Forelimb muscle (tissue), 1 donor: ENCODE measurements around the gene F12. TPM values are rescaled to one million over a fixed set of nuclear protein-coding genes. Genes with fewer than 3 reads are reported as not detected.
"Not testable (repeated sequence)": the region's sequence is repeated elsewhere in the genome, so short reads cannot be mapped to it uniquely, and the experiment has no call there.

ENCODE experiments used
- DNase-seq: peaks from one replicate; pipeline ENCODE4 v3.0.0-alpha.2; 2013; ENCODE audit warnings: low read depth
- polyA plus RNA-seq: library from polyadenylated mRNA; unstranded; fragments of 120-200 nt; gene quantifications from one replicate; pipeline ENCODE4 v1.2.1, GENCODE V29; 2013; ENCODE audit not compliant: insufficient read length

Gene F12
- polyA plus RNA-seq, 1 donor, result 0.52 TPM

DNA sequence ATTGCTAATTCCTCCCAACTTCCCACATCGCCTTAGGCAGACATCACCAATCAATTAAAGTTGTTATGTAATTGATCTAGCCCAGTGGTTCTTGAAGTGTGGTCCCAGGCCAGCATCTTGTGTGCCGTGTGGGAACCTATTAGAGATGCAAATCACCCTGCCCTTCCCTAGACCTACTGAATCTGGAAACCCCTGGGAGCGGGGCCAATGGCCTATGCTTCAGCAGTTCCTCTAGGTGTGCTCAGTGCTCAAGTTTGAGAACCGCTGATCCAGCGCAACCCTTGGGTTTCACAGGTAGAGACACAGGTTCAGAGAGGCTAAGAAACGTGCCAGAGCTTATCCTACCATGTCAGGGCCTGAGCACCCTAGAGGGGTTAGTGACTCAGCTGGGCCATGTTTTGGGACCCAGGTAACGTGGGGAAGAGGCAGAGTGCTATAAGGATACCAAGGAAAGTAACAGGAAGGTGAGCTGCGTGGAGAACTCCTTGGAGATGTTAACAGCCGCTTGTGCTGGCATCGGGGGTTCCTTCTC, 20.8 kb downstream of the F12 start:
- DNase-seq, result no peak

DNA sequence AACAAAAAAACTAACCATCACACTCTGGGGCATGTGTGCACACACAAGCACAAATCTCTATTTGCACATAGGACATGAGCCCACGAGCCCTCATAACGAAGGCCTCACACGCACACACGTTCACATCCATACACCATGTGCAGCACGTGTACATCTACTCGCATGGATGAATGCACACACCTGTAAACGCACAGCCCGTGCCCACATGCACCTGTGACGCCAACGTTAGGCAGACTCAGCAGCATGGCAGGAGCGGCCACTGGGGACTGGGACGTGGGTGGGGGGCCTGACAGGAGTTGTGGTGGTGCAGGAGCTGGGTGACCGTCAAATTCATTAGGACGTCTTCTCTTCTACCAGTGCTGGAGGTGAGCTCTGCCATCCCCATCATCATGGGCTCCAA, 22.0 kb downstream of the F12 start:
- DNase-seq, result no peak

DNA sequence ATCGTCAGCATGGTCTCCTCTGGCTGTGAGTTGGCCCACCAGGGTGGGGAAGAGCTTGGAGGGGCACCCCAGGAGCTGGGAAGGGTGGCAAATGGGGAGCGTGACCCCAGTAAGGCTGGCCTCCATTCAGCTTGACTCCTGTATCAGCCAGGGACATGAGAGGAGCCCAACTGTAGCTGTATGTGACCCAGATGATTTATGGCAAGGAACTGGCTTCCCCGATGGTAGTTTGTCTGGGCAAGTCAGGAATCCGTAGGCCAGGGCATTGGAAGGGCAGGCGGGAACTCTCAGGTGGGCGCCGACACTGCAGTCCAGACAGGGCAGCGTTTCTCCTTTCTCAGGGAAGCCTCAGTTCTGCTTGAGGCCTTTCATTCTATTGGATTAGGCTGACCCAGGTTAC, 22.8 kb downstream of the F12 start:
- DNase-seq, result no peak

DNA sequence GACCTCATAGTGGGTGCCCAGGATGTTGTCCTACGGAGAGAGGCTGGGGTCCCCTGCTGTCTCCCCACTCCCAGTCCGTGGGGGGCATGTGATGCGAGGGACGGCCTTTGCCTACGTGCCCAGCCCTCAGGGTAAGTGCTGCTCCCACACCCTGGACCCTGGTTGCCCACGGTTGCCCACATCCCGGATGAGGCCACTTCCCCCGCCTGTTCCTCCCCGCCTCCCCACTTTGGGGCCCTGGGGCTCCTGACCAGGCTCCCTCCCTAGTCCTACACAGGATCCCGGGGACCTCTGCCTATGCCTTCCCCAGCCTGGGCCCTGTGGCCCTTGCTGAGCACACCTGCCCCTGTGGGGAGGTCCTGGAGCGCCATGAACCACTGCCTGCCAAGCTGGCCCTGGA, 23.6 kb downstream of the F12 start:
- DNase-seq, result no peak

DNA sequence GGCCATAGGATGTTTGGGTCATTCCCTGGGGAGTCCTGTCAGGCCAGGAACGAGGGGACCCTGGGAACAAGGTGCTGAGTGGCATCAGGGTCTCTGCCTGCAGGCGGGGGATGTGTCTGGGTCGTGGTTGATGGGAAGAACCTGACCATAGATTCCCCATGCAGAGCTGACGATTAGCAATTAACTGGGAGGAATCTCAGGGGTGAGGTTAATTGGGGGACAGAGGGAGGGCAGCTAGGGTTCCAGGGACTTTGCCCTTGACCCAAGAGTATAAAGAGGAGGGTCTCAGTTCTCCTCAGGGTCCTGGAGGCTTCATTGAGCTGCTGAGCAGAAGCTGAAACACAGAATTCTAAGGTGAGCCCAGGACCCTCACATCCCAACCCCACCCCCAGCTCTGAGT, 25.2 kb downstream of the F12 start, which contains the start of gene SLC34A1:
TSS of gene SLC34A1 (plus strand) at position 301 of the 400 bp plus-strand sequence. CDS start 1,308 bp downstream, outside the sequence.
- DNase-seq, result no peak

DNA sequence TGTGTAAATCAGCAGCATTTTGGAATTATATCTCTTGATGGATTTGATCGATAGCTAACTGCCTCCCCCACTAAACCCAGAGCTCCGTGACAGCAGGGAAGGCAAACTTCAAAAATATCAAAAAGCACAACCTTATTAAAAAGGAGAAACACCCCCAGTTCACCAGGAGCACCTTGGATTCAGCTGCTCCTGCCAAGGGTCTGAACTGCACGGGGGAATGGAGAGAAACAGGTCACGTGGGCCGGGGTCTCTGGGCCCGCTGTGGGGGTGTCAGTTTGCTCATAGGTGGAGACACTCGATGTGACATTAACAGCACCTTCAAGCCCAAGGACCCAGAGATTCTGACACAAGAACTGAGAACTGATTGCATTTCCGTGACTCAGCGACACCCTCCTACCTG, 26.2 kb downstream of the F12 start:
- DNase-seq, result no peak

DNA sequence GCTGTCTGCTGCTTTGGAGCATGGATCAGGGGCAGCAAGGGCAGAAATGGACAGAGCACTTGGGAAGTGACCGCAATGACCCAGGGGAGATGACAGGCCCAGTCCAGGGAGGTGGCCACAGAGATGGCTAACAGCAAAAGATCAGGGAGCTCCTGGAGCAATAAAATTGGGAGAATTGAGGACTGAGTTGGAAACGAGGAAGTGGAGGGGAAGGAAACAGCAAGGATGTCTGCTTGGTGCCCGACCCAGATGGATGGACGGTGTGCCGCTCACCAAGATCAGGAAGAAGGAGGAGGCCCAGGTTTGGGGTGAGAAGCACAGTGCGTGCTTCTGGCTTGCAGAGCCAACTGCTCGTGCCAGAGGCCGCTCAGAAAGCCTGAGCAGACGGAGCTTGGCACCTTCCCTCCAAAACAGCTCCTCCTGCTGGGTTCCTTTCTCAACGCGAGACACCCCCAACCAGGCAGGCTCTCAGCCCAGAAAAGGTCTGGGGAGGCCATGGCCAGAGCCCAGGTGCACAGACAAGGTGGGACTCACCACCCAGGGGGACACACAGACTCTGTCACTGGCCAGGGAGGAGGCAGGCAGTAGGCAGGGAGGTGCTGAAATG, 26.8 kb downstream of the F12 start:
- no peak for DNase-seq

DNA sequence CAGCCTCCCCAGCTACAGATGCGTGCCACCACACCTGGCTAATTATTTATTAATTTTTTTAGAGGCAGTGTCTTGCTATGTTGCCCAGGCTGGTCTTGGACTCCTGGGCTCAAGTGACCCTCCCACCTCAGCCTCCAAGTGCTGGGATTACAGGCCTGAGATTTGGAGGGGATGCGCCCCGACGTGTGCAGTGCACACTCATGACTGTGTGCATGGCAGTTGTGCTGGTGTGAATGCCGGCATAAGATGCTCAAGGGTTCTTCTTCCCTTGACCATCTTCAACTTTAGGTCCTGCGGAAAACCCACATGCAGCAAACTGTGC, 28.6 kb downstream of the F12 start:
- DNase-seq, result no peak

DNA sequence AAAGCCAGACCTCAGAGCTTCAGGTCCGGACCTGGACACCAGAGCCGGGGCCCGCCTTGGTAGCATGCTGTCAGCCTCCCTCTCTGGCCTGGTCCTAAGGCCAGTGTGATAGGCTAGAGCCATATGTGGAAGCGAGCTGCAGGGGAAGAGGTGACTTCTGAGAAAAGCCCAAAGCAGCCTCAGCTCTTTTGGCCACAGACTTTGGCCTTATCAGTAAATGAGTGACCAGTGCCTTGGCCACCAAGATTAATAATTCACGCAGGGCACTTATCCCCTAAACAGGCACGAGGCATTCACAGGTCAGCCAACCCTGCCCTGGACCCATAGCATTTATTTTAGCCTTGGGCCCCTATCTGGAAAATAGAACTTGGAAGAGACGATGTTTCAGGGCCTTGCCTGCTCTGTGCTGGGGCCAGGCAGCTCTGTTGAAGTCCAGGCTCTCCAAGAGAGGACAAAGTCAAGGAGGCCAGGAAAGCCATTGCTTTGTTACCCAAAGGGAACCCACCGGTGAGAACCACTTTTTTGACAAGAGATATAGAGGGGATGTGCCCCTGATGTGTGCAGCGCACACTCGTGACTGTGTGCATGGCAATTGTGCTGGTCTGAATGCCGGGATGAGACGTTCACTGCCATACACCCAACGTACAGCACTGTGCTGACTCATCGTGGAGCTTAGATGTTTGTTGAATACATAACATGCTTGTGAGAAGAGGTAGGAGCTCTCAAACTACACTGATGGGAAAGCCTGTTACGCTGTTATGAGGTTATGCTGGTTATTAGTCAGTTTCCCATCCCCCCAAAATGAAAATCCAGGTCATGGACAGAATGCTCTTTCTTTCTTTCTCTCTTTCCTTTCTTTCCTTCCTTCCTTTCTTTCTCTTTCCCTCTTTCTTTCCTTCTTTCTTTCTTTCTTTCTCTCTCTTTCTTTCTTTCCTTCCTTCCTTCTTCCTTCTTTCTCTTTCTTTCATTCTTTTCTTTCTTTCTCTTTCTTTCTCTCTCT, 30.2 kb downstream of the F12 start:
- no peak for DNase-seq

DNA sequence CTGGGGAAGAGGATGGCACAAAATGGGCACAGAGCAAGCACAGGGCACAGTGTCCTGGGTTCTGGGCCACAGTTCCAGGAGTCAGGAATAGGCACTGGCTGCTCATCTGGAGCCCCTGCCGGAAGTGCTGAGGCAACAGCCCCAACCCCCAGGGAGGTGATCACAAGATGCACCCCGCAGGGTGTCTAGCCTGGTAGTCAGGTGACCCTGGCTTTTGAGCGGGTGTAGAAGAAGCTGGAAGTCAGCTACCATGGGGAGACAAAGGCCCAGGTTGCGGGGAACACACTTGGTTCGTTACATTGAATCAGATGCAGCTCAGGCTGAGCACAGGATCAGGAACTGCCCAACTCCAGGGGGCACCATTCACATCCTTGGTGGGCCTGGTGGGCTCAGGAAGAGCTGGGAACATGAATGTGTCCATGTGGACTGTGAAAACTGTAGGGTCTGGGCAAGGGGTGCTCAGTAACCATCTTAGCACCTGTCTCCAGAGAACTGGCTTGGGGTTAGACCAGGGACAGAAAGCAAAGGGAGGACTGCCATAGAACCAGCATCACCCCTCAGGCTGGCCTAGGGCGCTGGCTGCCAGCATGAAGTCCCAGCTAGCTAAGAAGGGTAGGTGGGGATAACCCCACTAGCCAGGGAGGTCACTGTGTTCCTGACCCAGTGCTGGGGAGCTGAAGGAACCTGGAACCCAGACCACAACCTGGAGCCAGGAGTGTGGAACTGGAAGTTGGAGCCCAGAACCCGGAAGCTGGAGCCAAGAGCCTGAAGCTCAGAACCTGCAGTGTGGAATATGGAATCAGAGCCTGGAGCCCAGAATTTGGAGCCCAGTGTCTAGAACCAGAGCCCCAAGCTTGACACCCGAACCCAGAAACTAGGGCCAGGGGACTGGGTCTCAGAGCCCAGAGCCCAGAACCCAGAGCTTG, 31.2 kb downstream of the F12 start:
- no peak for DNase-seq

DNA sequence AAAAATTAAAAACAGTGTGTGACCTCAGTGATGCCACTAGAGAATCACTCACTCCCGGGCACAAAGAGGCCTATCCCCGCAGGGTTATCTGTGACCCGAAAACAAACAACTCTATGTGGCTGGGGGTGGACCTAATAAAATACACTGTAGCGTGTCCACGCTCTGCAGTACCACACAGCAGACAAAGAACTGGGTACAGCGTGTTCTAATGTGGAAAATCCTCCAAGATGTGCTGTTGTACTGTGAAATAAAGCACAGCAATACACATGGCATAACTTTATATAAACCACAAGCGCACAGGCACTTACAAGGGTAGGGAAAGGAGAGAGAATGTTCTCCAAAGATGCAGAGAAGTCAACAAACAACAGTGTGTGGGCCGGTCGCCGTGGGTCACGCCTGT, 33.3 kb downstream of the F12 start:
- no peak for DNase-seq

DNA sequence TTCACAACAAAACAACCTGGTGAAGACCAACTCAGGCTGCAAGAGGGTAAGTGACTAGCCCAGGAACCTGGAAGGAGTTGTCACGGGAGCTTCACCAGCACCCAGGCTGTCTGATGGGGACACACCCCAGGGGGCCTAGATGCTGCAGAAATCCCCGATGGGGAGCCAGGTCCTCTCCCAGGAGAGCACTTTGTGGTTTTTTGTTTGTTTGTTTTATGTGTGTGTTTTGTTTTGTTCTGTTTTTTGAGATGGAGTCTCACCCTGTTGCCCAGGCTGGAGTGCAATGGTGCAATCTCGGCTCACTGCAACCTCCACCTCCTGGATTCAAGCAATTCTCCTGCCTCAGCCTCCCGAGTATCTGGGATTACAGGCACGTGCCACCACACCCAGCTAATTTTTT, 33.8 kb downstream of the F12 start:
- not testable (repeated sequence) for DNase-seq

DNA sequence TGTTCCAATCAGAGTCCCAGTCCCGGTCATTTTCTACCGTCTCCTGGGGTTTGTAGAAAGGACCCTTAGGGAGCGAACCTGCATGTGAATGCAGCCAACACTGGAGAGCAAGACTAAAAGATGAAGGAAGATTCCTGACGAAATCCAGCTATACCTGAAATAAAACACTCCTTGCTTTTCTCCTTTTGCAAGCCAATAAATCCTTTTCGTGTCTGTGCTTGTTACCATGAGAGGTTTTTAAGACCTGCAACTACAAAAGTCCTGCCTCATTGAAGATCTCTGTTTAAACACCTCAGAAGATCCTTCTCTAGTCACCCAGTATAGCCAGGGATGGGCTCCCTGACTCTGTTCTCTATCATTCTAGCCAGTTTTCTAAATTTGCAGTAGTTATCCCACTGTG, 35.2 kb downstream of the F12 start:
- DNase-seq, result no peak

DNA sequence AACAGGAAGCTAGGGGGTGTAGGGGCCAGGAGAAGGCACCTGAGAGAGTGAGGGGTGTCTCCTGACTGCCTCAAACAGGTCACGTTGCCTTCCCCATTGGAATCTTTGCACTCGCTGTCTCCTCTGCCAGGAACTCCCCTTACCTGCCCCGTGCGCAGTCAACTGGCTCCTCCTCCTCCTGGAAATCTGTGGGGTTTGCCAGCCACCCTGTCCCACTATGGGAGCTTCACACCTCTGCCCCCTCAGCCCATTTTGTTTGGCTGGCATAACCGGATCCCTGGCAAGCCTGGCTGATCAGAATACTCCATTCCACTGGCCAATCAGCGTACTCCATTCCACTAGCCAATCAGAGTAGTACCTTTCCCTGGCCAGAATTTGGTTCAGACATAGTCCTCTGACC, 35.6 kb downstream of the F12 start:
- DNase-seq, result no peak

DNA sequence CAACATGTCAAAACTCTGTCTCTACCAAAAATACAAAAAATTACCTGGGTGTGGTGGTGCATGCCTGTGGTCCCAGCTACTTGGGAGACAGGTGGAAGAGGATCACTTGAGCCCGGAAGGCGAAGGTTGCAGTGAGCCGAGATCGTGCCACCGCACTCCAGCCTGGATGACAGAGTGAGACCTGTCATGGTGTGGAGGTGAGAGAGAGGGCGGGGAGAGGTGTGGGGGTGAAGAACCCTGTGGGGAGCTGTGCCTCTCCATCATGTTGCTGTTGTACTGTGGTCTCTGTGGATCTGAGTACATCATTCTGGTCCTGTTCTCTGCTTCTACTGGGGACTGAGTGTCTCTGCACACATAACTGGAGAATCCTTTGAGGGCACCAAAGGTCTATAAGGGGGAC, 36.5 kb downstream of the F12 start:
- no peak for DNase-seq

DNA sequence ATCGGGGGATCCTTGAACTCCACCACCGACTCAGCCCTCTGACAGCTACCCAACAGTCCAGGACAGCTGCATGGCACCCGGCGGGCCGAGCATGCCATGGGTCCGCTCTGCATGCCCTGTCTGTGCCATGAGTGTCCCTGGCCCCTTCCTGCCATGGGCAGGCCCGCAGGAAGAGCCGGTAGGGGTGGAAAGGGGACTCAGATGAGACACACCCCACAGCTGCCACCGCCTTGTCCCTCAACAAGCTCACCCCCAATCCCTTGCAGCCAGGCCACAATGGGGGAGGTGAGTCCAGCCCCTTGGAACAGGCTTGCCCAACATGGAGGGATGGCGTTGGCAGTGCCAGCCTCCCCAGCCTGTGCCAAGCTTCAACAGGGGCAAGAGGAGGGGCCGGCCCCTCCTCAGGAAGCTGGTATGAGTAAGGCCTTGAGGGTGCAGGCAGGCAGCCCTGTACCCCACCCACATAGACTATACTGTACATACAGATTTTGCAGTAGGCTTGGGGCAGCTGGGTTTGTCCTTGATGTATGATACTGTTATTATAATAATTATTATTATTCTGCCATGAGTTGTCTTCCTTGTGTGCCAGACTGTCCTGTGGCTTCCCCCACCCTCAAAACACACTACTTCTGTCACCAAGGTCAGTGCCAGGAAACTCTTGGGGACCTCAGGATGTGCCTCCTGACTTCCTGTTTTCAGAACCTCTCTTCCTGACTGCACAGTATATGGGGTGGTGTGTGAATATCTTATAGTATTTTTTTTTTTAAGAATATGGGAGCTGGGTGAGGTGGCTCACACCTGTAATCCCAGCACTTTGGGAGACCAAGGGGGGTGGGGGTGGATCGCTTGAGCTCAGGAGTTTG, 37.1 kb downstream of the F12 start:
- no peak for DNase-seq

DNA sequence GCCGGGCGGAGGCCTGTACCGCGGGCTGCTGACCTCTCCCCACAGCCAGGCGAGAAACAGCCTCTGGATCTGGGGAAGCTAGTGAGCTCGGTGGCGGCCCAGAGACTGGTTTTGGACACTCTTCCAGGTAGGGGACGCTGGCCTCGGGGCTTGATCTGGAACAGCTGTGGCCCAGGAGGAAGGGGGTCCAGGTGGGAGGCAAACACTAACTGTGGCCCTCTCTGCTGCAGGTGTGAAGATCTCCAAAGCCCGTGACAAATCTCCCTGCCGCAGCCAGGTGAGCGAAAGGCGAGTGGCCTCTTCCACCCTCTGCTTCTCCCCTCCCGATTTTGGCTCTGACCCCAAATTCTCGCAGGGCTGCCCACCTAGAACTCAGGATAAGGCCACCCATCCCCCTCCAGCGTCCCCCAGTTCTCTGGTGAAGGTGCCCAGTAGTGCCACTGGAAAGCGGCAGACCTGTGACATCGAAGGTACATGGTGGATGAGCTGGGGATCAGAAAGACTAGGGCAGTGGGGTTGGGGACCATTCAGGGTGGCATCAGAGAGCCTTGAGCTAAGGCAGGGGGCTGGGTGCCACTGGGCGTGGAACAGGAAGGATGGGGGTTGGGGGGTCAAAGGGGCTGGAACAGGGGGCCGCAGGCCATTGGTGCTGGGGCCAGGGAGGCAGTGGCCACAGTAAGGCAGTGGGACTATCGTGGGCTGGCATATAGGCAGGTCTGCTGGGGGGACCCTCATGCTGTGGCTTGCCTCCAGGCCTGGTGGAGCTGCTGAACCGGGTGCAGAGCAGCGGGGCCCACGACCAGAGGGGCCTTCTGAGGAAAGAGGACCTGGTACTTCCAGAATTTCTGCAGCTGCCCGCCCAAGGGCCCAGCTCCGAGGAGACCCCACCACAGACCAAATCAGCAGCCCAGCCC, 38.0 kb downstream of the F12 start:
- no peak for DNase-seq

DNA sequence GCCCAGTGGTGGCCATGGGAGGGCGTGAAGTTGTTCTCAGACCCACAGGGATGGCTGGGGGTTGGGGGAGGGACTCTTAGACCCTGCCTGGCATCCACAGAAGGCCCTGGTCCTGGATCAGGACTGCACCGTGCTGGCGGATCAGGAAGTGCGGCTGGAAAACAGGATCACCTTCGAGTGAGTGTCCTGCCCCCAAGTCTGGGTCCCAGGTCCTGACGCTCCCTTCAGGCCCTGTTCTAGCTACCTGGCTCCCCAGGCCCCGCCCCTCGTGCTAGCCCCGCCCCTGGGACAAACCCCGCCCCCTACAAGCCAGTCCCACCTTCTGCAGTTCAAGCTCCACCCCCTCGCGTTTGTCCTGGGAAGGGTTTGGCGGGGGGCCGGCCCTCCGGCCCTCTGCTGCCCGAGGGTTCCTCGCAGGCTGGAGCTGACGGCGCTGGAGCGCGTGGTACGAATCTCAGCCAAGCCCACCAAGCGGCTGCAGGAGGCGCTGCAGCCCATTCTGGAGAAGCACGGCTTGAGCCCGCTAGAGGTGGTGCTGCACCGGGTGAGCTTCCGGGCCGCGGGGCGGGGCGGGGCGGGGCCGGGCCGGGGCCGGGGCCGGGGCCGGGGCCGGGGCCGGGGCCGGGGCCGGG, 38.8 kb downstream of the F12 start:
- DNase-seq, result no peak
